Activated CD4-positive, alpha-beta T cell treated with anti-CD3 and anti-CD28 coated beads, Interleukin-2, amount 10 ng/mL, durations not matched to agents 7 days and 5 days (primary cell): Measurements from ENCODE around the gene FAM236C. TPM values are rescaled to one million over a fixed set of nuclear protein-coding genes. Genes with fewer than 3 reads are reported as not detected.
"Not testable (repeated sequence)": the region's sequence is repeated elsewhere in the genome, so short reads cannot be mapped to it uniquely, and the experiment has no call there.

Experiments
- CTCF ChIA-PET: fragments of 350-600 bp; sonication (Branson Sonifier 250); formaldehyde crosslinking; loops from one replicate; lab custom pipeline; 2021; ENCODE audit warnings: antibody characterized with exemption; lab: Charles Lee
- POLR2A ChIA-PET: fragments of 350-600 bp; sonication (Branson Sonifier 250); formaldehyde crosslinking; loops from one replicate; lab custom pipeline; 2021; ENCODE audit warnings: antibody characterized with exemption; lab: Charles Lee
- DNase-seq: peaks from one replicate; pipeline ENCODE4 v3.0.0-alpha.2; 2020
- H3K27ac Mint-ChIP-seq: one replicate; pipeline ENCODE4 v1.8.0; 2021; ENCODE audit warnings: mild to moderate bottlenecking, moderate library complexity, mixed read lengths
- H3K27me3 Mint-ChIP-seq: one replicate; pipeline ENCODE4 v1.8.0; 2021; ENCODE audit warnings: mixed read lengths
- H3K36me3 Mint-ChIP-seq: one replicate; pipeline ENCODE4 v1.8.0; 2021; ENCODE audit warnings: low read depth, mixed read lengths
- H3K4me1 Mint-ChIP-seq: one replicate; pipeline ENCODE4 v1.8.0; 2021; ENCODE audit warnings: mixed read lengths
- H3K4me3 Mint-ChIP-seq: one replicate; pipeline ENCODE4 v1.8.0; 2021; ENCODE audit warnings: mild to moderate bottlenecking, moderate library complexity, mixed read lengths
- H3K9me3 Mint-ChIP-seq: one replicate; pipeline ENCODE4 v1.8.0; 2021; ENCODE audit warnings: mixed read lengths
- total RNA-seq, 2 experiments: library from RNA; stranded (reverse); gene quantifications; one replicate each; pipeline ENCODE4 v1.2.3, GENCODE V29; 2021

FAM236C gene
- not detected for total RNA-seq

DNA sequence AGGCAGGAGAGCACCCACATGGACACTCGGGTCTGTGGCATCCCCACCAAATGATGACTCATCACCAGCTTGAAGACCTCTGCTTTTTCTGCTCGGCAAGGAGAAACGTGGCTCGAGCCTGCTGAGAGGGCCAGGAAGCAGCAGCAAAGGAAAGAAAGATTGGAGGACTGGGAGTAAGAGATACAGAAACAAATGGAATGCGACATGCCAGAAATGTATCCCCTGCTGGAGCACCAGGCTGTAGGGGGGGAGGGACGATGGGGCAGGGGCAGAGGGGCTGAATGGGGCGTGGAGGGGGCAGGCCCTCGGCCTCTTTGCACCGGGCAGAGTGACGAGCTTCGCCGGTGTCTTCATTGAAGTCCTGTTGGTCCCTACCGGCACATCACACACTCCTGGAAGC, at the start of gene FAM236C:
FAM236C (plus strand) TSS at position 301 of the 400 bp plus-strand sequence. CDS start 100 bp downstream, outside the sequence.
- H3K27me3 Mint-ChIP-seq, H3K4me3 Mint-ChIP-seq, H3K9me3 Mint-ChIP-seq, DNase-seq, H3K4me1 Mint-ChIP-seq, POLR2A ChIA-PET, H3K36me3 Mint-ChIP-seq, H3K27ac Mint-ChIP-seq, CTCF ChIA-PET: not testable (repeated sequence)

DNA sequence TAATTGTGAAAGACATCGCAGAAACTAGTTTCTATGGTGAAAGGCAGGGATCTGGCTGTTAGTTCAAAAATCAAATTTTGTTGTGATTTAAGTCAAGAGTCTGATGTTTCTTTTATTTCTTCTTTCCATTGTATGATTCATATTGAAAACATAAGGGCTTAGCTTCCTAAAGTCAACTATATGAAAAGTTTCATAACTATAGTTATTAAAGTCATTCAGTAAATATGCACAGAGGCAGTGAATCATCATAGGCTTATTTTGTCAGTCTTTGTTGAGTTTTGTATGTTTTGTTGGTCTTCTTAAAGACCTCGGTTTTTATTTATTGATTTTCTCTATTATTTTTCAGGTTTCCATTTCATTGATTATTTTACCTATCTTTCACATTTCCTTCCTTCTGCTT, 29.5 kb upstream of the FAM236C start:
- H3K36me3 Mint-ChIP-seq, DNase-seq, CTCF ChIA-PET, H3K4me1 Mint-ChIP-seq, H3K9me3 Mint-ChIP-seq, POLR2A ChIA-PET, H3K4me3 Mint-ChIP-seq, H3K27me3 Mint-ChIP-seq, H3K27ac Mint-ChIP-seq: not testable (repeated sequence)

DNA sequence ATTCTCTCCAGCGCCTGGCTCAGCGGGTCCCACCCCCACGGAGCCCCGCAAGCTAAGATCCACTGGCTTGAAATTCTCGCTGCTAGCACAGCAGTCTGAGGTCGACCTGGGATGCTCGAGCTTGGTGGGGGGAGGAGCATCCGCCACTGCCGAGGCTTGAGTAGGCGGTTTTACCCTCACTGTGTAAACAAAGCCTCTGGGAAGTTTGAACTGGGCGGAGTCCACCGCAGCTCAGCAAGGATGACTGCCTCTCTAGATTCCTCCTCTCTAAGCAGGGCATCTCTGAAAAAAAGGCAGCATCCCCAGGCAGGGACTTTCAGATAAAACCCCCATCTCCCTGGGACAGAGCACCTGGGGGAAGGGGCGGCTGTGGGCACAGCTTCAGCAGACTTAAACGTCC, 22.7 kb upstream of the FAM236C start:
- CTCF ChIA-PET, DNase-seq, H3K4me1 Mint-ChIP-seq, H3K9me3 Mint-ChIP-seq, H3K36me3 Mint-ChIP-seq, H3K27ac Mint-ChIP-seq, POLR2A ChIA-PET, H3K27me3 Mint-ChIP-seq, H3K4me3 Mint-ChIP-seq: not testable (repeated sequence)

DNA sequence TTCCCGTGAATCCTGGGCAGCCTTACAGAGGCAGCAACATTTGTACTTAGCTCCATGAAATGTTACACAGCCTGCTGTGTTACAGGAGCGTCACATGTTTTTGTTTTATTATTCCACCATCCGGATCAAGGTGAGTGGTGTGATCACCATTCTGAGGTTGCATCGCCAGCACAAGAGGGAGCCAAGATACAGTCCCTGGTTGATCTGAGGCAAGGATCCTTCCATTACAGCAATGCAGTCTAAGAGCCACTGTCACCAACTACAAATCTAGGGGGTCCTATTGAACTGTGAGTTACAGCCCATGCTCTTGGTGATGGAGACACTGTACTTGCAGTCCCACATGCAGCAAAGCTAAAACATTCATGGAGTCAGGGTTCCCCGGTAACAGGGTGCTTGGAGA, 3.7 kb downstream of the FAM236C start:
- H3K4me1 Mint-ChIP-seq, H3K4me3 Mint-ChIP-seq, CTCF ChIA-PET, H3K27me3 Mint-ChIP-seq, H3K27ac Mint-ChIP-seq, DNase-seq, POLR2A ChIA-PET, H3K36me3 Mint-ChIP-seq, H3K9me3 Mint-ChIP-seq: not testable (repeated sequence)

DNA sequence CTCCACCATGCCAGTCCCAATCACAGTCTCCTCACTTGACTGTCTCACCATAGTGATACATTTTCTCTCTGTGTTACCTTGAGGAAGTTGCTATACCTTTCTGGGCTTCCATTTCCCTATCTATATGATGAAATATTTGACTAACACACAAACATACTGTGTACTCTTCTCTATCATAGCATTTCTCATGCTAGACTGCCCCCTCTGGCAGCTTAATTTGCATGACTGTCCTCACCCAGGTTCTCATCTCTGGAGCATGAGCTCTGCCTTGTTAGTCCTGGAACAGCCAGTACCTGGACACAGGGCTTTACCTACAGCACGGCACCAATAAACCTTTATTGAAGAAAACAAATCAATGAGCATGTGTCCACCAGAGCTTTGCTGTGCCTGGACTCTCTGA, 19.9 kb downstream of the FAM236C start:
- H3K27me3 Mint-ChIP-seq, H3K4me1 Mint-ChIP-seq, CTCF ChIA-PET, H3K36me3 Mint-ChIP-seq, H3K4me3 Mint-ChIP-seq, POLR2A ChIA-PET, DNase-seq, H3K9me3 Mint-ChIP-seq, H3K27ac Mint-ChIP-seq: not testable (repeated sequence)

DNA sequence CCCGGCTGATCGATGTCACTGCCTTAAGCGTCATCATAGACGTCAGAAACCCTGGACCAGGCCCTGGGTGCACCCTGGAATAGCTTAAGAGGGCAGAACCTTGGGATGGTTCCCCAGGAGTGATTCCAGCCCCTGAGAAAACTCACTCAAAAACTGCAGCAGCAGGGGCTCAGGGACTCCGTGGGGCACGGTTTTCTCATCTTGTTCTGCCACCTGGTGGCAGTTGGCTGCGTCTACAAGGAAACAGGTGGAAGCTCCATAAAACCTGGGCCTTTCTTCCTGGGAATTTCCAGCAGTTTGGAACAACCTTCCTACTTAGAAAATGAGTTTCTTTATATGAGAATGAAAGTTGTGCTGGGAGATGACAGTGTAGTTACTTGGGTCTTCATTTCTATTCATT, 24.0 kb downstream of the FAM236C start:
- H3K4me1 Mint-ChIP-seq, H3K9me3 Mint-ChIP-seq, CTCF ChIA-PET, H3K27me3 Mint-ChIP-seq, H3K36me3 Mint-ChIP-seq, POLR2A ChIA-PET, H3K4me3 Mint-ChIP-seq, H3K27ac Mint-ChIP-seq, DNase-seq: not testable (repeated sequence)

DNA sequence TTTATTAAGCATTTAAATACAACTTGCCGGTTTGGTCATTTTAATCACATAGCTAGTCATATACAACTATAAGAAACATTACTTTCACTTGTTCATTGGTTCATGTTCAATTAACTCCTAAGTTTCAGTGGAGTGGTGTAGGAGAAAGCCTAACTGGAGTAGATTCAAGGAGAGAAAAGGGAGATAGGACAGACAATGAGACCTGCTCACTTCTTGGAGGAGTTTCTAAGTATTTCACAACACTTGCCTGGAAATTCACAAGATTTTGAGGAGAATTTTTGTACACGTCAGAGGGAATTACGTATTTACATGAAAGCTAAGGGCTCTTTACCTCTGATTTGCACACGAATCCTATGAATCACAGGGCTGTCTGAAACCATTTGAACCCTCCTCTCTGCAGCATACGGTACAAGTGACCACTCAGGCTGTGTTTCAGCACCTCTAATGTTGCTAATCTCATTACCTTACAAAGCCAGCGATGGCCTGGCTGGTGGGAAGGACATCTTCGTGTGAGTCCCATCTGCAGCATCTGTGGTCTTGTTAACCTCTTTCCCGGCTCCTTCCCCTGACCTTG, 24.6 kb downstream of the FAM236C start:
- H3K36me3 Mint-ChIP-seq, H3K27ac Mint-ChIP-seq, CTCF ChIA-PET, H3K4me3 Mint-ChIP-seq, H3K27me3 Mint-ChIP-seq, H3K9me3 Mint-ChIP-seq, H3K4me1 Mint-ChIP-seq, DNase-seq, POLR2A ChIA-PET: not testable (repeated sequence)

DNA sequence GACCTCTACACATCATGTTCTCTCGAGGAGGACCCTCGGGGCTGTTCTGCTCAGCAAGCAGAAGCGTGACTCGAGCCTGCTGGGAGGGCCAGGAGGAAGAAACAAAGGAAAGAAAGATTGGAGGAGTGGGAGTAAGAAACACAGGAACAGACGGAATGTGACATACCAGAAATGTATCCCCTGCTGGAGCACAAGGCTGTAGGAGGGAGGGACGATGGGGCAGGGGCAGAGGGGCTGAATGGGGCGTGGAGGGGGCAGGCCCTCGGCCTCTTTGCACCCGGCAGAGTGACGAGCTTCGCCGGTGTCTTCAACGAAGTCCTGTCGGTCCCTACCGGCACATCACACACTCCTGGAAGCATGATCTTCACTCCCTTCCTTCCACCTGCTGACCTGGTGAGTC, 25.5 kb downstream of the FAM236C start, which contains the start of gene FAM236A:
FAM236A (plus strand) TSS at position 301 of the 400 bp plus-strand sequence; CDS start at position 358, 57 bp downstream.
- H3K4me1 Mint-ChIP-seq, H3K4me3 Mint-ChIP-seq, H3K9me3 Mint-ChIP-seq, CTCF ChIA-PET, H3K36me3 Mint-ChIP-seq, H3K27ac Mint-ChIP-seq, POLR2A ChIA-PET, DNase-seq, H3K27me3 Mint-ChIP-seq: not testable (repeated sequence)

DNA sequence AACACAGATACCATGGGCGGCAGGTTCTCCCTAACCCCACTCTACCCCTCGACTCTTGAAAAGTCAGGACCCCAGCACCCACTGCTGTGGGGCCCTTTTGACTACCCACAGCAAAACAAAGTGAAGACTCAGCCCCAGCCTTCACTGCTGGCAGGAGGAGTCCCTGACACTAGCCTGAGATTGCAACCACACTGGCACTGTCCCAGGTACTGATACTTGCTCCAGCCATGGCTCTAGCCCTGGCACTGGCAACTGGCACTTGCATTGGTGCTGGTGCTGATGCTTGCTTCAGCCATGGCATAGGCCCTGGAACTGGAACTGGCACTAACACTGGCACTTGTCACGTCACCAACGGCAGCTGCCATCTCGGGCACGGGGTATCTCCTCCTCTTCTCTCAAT, 29.9 kb downstream of the FAM236C start:
- H3K4me1 Mint-ChIP-seq, CTCF ChIA-PET, DNase-seq, POLR2A ChIA-PET, H3K27ac Mint-ChIP-seq, H3K9me3 Mint-ChIP-seq, H3K4me3 Mint-ChIP-seq, H3K27me3 Mint-ChIP-seq, H3K36me3 Mint-ChIP-seq: not testable (repeated sequence)

DNA sequence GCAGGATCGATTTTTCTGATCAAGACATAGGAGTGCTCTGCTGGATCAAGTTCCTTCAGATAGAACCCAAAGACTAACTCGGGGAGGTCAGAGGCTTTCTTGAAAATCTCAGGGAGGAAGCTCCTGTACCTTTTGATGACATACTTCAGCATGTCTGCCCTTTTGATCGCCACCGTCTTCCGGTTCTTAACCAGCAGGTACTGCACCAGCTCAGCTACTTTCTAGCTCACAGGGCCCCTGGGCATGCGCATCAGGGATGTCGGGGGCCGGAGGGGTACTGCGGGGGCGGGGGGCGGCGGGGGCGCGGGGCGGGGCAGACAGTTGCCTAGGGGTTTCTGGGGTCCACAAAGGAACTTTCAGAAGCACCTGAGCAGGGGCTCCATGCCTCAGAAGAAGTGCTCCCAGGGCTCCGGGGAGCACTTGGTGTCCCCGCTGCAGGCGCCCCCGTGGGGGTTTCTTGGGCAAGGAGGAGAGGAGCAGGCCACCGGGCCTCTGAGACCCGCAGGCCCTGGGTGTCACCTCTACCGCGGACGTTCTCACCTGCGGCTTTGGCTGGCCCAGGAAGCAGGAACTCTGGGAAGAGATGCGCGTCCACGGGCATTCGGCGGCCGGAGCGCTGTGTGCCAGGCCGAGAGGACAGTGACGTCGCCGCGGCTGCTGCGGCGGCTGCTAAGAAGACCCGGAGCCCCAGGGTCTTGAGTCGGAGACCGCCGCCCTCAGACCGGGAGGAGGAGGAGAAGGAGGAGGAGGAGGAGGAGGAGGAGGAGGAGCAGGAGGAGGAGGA, 30.8 kb downstream of the FAM236C start:
- H3K9me3 Mint-ChIP-seq, CTCF ChIA-PET, H3K36me3 Mint-ChIP-seq, POLR2A ChIA-PET, DNase-seq, H3K27ac Mint-ChIP-seq, H3K27me3 Mint-ChIP-seq, H3K4me3 Mint-ChIP-seq, H3K4me1 Mint-ChIP-seq: not testable (repeated sequence)

DNA sequence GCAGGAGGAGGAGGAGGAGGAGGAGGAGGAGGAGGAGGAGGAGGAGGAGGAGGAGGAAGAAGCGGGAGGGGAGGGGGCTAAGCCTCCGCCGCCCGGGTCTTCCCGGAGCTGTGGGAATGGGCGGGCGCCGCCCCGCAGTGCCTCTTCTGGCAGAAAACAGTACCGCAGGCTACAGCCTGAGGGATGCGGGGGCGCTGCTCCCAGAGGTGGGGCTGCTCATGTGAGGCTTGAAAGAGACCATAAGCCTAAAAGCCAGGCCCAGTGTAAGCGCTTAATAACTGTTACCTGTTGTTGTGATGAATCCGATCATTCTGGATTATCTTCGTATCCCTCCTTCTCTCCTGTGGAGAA, 31.4 kb downstream of the FAM236C start, which contains the start of gene DMRTC1:
DMRTC1 (minus strand) TSS at position 19 of the 351 bp plus-strand sequence. CDS start 68,143 bp downstream, outside the sequence.
- H3K27ac Mint-ChIP-seq, H3K4me3 Mint-ChIP-seq, DNase-seq, CTCF ChIA-PET, H3K9me3 Mint-ChIP-seq, H3K36me3 Mint-ChIP-seq, H3K27me3 Mint-ChIP-seq, H3K4me1 Mint-ChIP-seq, POLR2A ChIA-PET: not testable (repeated sequence)

DNA sequence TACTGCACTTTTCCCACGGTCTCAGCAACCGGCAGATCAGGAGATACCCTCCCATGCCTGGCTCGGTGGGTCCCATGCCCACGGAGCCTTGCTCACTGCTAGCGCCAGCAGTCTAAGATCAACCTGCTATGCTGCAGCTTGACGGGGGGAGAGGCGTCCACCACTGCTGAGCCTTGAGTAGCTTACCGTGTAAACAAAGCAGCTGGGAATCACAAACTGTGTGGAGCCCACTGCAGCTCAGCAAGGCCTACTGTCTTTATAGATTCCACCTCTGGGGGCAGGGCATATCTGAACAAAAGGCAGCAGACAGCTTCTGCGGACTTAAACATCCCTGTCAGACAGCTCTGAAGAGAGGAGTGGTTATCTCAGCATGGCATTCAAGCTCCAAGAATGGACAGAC, 47.6 kb downstream of the FAM236C start:
- H3K4me1 Mint-ChIP-seq, H3K27me3 Mint-ChIP-seq, H3K27ac Mint-ChIP-seq, CTCF ChIA-PET, DNase-seq, H3K9me3 Mint-ChIP-seq, POLR2A ChIA-PET, H3K4me3 Mint-ChIP-seq, H3K36me3 Mint-ChIP-seq: not testable (repeated sequence)
